Transverse colon (tissue), 4 donors: ENCODE data around the gene ITGA11. TPM values are rescaled to one million over a fixed set of nuclear protein-coding genes. Genes with fewer than 3 reads are reported as not detected.

Experiments
- DNase-seq: peaks from one replicate; pipeline ENCODE4 v3.0.0-alpha.2; 2019
- H3K27ac ChIP-seq, 4 donors: fragments of 200-600 bp; sonication (generic); 2 replicates each; pipeline ENCODE4 v1.5.1; 2016 to 2018; ENCODE audit warnings: inconsistent platforms in 4 of 4
- H3K27me3 ChIP-seq: fragments of 200-600 bp; sonication (generic); 2 replicates; pipeline ENCODE4 v1.5.1; 2017; ENCODE audit warnings: inconsistent platforms
- H3K36me3 ChIP-seq, 4 donors: fragments of 200-600 bp; sonication (generic); 2 replicates each; pipeline ENCODE4 v1.5.1; 2017 to 2019; ENCODE audit warnings: inconsistent platforms in 4 of 4
- H3K4me1 ChIP-seq, 4 donors: fragments of 200-600 bp; sonication (generic); 2 replicates each; pipeline ENCODE4 v1.5.1; 2017 to 2020; ENCODE audit warnings: inconsistent platforms in 4 of 4
- H3K4me3 ChIP-seq, 4 donors: fragments of 200-600 bp; sonication (generic); 1 replicate in 1 of 4; 2 replicates in 3 of 4; pipeline versions ENCODE4 v1.5.1 to v1.6.1; 2017 to 2019; ENCODE audit warnings: inconsistent platforms in 4 of 4
- H3K9me3 ChIP-seq, 2 donors: fragments of 200-600 bp; sonication (generic); 2 replicates each; pipeline ENCODE4 v1.5.1; 2017 to 2019; ENCODE audit warnings: inconsistent platforms in 2 of 2
- CTCF ChIP-seq, 5 experiments: fragments of 200-600 bp in 3 of 5; fragments of 450-650 bp in 2 of 5; sonication (generic) in 3 of 5; IDR thresholded peaks; 1 replicate in 2 of 5; 2 replicates in 3 of 5; pipeline ENCODE4 v1.5.1; 2016 to 2017; ENCODE audit warnings: antibody characterized with exemption in 5 of 5, inconsistent platforms in 3 of 5, mild to moderate bottlenecking in 2 of 5, moderate library complexity in 1 of 5
- EP300 ChIP-seq: sonication (generic); formaldehyde crosslinking; IDR thresholded peaks from one replicate; pipeline ENCODE4 v1.6.1; 2017; ENCODE audit warnings: antibody characterized with exemption, low read depth
- POLR2A ChIP-seq: fragments of 450-650 bp; IDR thresholded peaks from one replicate; pipeline ENCODE4 v1.6.1; 2016; ENCODE audit warnings: antibody characterized with exemption, mild to moderate bottlenecking, moderate library complexity
- POLR2AphosphoS5 ChIP-seq, 3 donors: sonication (generic); formaldehyde crosslinking; IDR thresholded peaks; one replicate each; pipeline ENCODE4 v1.6.1; 2016; ENCODE audit warnings: antibody characterized with exemption in 3 of 3
- WGBS, 2 donors: methylation state at CpG; one replicate each; pipeline ENCODE4 v1.1.5; 2018; ENCODE audit warnings: low coverage in 1 of 2; 5-methylcytosine and 5-hydroxymethylcytosine counted together
- in situ Hi-C, 4 donors: fragments of 200-750 bp; cut with MboI; loops; one replicate each; pipeline versions ENCODE4 v1.15.0 to v1.15.1; 2017; ENCODE audit warnings: low sequenced_read_pairs in 3 of 4, low pct_ligation_motif_present in 1 of 4, low pct_unique_long_range_greater_than_20kb in 1 of 4
- intact Hi-C: fragments of 100-400 bp; cut with DNase I; formaldehyde crosslinking; loops from one replicate; pipeline ENCODE4 v1.15.1; 2023; ENCODE audit warnings: low total_unique reads
- total RNA-seq, 4 donors: library from RNA; depleted of rRNA; stranded (reverse); fragments of >200 nt; gene quantifications; one replicate each; pipeline ENCODE4 v1.1.0, GENCODE V29; 2016

The ITGA11 gene
- total RNA-seq, 4 donors from 2014 or later, result 0.37 to 3.2 (median 1.1) TPM

GRCh38 chr15:68321229-68321628 lies 110.7 kb downstream of the ITGA11 start:
- in situ Hi-C loops, result loop anchor here in 2 of 4 donors (25.0 kb wide), 2 partner anchors 341 to 366 kb away; no protein-coding TSS in a partner anchor
- H3K9me3 ChIP-seq, result no peaks in the 10 kb centered on the region
- intact Hi-C loops, result no loop called here
- no peaks in the 10 kb centered on the region for H3K36me3 ChIP-seq
- no peak overlapping the region for H3K27ac ChIP-seq
- H3K4me3 ChIP-seq, result no peak overlapping the region
- WGBS, 2 donors, result 58 to 63% methylated on average over 3 to 7 of the region's 7 CpGs
- DNase-seq, result no peak
- H3K4me1 ChIP-seq, result no peaks in the 10 kb centered on the region
- no peaks in the 10 kb centered on the region for H3K27me3 ChIP-seq
- TF ChIP-seq POLR2AphosphoS5 (IDR thresholded peaks at IDR 0.05), result no peak
- TF ChIP-seq CTCF (IDR thresholded peaks at IDR 0.05), result no peak
- no peak for TF ChIP-seq POLR2A
- TF ChIP-seq EP300, result no peak

DNA sequence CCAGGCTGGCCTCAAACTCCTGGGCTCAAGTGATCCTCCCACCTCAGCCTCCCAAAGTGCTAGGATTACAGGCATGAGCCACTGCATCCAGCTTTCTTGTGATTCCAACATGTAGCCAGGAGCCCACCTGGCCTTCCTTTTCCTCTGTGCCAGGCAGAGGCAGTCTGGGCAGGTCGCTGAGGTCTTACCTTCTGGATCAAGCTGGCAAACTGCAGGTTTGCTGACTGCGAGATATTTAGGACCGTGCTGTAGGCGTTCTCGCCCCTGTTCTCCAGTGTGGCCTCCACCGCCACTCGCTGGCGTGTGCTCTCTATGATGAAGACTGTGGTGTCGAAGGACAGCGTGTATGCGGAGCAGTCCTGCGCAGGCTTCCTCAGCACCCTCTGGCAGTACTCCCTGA lies 112.0 kb downstream of the ITGA11 start:
- DNase-seq, result no peak
- intact Hi-C loops (loop anchor here (10.0 kb wide), 1 partner anchor 235 kb away; no protein-coding TSS in a partner anchor), in situ Hi-C loops (loop anchor here in 2 of 4 donors (25.0 kb wide), 2 partner anchors 342 to 367 kb away; no protein-coding TSS in a partner anchor)
- H3K27ac ChIP-seq, result no peak overlapping the region
- H3K4me3 ChIP-seq, result no peak overlapping the region
- WGBS, 2 donors, result 97 to 100% methylated on average over 1 to 12 of the region's 12 CpGs
- no peaks in the 10 kb centered on the region for H3K4me1 ChIP-seq
- H3K9me3 ChIP-seq, result no peaks in the 10 kb centered on the region
- TF ChIP-seq POLR2A, result no peak
- TF ChIP-seq EP300, result no peak
- TF ChIP-seq CTCF (IDR thresholded peaks at IDR 0.05), result no peak
- TF ChIP-seq POLR2AphosphoS5 (IDR thresholded peaks at IDR 0.05), result no peak
- no peaks in the 10 kb centered on the region for H3K36me3 ChIP-seq
- no peaks in the 10 kb centered on the region for H3K27me3 ChIP-seq

- no peak for DNase-seq
- Histone ChIP-seq H3K27ac (no peak overlapping the region), H3K9me3 (no peaks in the 10 kb centered on the region), H3K4me3 (no peak overlapping the region), H3K36me3 (no peaks in the 10 kb centered on the region), H3K4me1 (no peaks in the 10 kb centered on the region), H3K27me3 (no peaks in the 10 kb centered on the region)
- 78% methylated on average over 18 of the region's 18 CpGs; no CpG with 5 or more reads in 1 of the 2 donors for WGBS, 2 donors
- intact Hi-C loops (loop anchor here (10.0 kb wide), 1 partner anchor 236 kb away; no protein-coding TSS in a partner anchor), in situ Hi-C loops (loop anchor here in 2 of 4 donors (25.0 kb wide), 2 partner anchors 343 to 368 kb away; no protein-coding TSS in a partner anchor)
- no peak for TF ChIP-seq POLR2A
- no peak for TF ChIP-seq CTCF (IDR thresholded peaks at IDR 0.05)
- no peak for TF ChIP-seq EP300
- TF ChIP-seq POLR2AphosphoS5 (IDR thresholded peaks at IDR 0.05), result no peak
Observed at GRCh38 chr15:68318931-68319909, 112.7 kb downstream of the ITGA11 start.
